ENCODE data around the gene SP140L. TPM values are rescaled to one million over a fixed set of nuclear protein-coding genes. Genes with fewer than 3 reads are reported as not detected.
A peak's percentile ranks its signal among the peaks of the same experiment; 100 is the strongest.

Gene SP140L
- polyA plus RNA-seq, 1 of the 3 experiments (the other 2 are of a cell fraction), result 13.5 TPM

DNA sequence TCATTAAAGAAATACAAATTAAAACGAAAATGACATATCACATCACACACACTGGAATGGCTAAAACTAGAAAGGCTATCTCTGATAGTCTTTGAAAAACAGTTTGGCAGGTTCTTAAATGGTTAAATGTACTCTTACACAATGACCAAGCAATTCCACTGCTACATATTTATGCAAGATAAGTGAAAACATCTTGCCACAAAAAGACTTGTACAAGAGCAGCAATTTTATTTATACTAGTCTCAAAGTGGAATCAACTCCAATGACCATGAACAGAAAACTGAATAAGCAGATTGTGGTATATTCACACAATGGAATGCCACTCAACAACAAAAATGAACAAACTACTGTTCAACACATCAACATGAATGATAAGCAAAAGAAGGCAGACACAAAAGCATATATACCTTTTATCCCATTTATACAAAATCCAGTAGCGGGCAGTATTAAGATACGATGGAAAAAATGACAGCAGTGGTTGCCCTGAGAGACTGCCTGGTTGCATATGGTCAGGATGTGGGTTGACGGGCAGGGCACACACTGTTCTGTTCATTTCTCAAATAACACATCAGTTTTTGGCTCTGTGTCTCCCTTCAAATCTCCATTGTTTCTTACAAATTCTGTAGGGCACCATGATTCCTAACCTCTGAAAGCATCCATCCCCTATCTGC lies 114.4 kb downstream of the SP140L start:
- peaks cover 45% of the 10 kb centered on the region for H3F3A ChIP-seq (replicated peaks; ENCODE audit: insufficient read depth)
- H3K79me2 ChIP-seq (ENCODE audit: insufficient read depth), result peaks cover 68% of the 10 kb centered on the region
- peaks cover 9 to 29% of the 10 kb centered on the region in 2 experiments for H3K36me3 ChIP-seq (replicated peaks in 1 of 2; ENCODE audit: control insufficient read depth in 1 of 2, insufficient read depth in 2 of 2, low read length in 1 of 2)
- H3K9me2 ChIP-seq, result no peaks in the 10 kb centered on the region
- no peaks in the 10 kb centered on the region for H4K20me1 ChIP-seq (ENCODE audit: insufficient read depth)
- H2AFZ ChIP-seq (ENCODE audit: low read depth), result no peak overlapping the region
- peak overlapping the region; percentile 45; the same call in 1 of the 2 replicates for H3K9ac ChIP-seq
- peaks cover 0 to 9% of the 10 kb centered on the region in 2 experiments; a peak in 2 of 4 replicates for H3K4me1 ChIP-seq (ENCODE audit: control insufficient read depth in 1 of 2, insufficient read depth in 2 of 2, low read depth in 1 of 2, low read length in 1 of 2)
- peak overlapping the region; percentile 59 for H3K4me2 ChIP-seq
- TF ChIP-seq NFIC (IDR thresholded peaks at IDR 0.05; ENCODE audit: borderline replicate concordance) (no peak), RCOR1 (IDR thresholded peaks at IDR 0.05; ENCODE audit: low read length) (no peak), FOXM1 (IDR thresholded peaks at IDR 0.05; ENCODE audit: low read depth) (no peak), RXRA (IDR thresholded peaks at IDR 0.05; ENCODE audit: borderline replicate concordance, low read depth) (no peak), EP300 (IDR thresholded peaks at IDR 0.05; ENCODE audit: borderline replicate concordance in 1 of 2, low read depth in 1 of 2, low read length in 1 of 2) (no peak), JUND (IDR thresholded peaks at IDR 0.05) (no peak; the same call in 1 of the 2 replicates), MXI1 (IDR thresholded peaks at IDR 0.05; ENCODE audit: low read depth, low read length) (no peak), RFX5 (IDR thresholded peaks at IDR 0.05; ENCODE audit: low read length) (no peak), SIN3A (IDR thresholded peaks at IDR 0.05; ENCODE audit: borderline replicate concordance, low read depth, low read length) (no peak), TCF12 (IDR thresholded peaks at IDR 0.05) (peak; percentile 47), ELF1 (IDR thresholded peaks at IDR 0.05) (no peak), RAD21 (IDR thresholded peaks at IDR 0.05; ENCODE audit: low read length) (no peak)
- TF ChIP-seq, protein P1, sequence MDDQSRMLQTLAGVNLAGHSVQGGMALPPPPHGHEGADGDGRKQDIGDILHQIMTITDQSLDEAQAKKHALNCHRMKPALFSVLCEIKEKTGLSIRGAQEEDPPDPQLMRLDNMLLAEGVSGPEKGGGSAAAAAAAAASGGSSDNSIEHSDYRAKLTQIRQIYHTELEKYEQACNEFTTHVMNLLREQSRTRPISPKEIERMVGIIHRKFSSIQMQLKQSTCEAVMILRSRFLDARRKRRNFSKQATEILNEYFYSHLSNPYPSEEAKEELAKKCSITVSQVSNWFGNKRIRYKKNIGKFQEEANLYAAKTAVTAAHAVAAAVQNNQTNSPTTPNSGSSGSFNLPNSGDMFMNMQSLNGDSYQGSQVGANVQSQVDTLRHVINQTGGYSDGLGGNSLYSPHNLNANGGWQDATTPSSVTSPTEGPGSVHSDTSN (IDR thresholded peaks at IDR 0.05), result peak; percentile 41
- TF ChIP-seq, protein P2, sequence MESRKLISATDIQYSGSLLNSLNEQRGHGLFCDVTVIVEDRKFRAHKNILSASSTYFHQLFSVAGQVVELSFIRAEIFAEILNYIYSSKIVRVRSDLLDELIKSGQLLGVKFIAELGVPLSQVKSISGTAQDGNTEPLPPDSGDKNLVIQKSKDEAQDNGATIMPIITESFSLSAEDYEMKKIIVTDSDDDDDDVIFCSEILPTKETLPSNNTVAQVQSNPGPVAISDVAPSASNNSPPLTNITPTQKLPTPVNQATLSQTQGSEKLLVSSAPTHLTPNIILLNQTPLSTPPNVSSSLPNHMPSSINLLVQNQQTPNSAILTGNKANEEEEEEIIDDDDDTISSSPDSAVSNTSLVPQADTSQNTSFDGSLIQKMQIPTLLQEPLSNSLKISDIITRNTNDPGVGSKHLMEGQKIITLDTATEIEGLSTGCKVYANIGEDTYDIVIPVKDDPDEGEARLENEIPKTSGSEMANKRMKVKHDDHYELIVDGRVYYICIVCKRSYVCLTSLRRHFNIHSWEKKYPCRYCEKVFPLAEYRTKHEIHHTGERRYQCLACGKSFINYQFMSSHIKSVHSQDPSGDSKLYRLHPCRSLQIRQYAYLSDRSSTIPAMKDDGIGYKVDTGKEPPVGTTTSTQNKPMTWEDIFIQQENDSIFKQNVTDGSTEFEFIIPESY (IDR thresholded peaks at IDR 0.05; ENCODE audit: borderline replicate concordance, low read depth), result no peak
- TF ChIP-seq, protein P3, sequence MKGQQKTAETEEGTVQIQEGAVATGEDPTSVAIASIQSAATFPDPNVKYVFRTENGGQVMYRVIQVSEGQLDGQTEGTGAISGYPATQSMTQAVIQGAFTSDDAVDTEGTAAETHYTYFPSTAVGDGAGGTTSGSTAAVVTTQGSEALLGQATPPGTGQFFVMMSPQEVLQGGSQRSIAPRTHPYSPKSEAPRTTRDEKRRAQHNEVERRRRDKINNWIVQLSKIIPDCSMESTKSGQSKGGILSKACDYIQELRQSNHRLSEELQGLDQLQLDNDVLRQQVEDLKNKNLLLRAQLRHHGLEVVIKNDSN (IDR thresholded peaks at IDR 0.05; ENCODE audit: borderline replicate concordance, low read depth), result no peak
- TF ChIP-seq, protein P4, sequence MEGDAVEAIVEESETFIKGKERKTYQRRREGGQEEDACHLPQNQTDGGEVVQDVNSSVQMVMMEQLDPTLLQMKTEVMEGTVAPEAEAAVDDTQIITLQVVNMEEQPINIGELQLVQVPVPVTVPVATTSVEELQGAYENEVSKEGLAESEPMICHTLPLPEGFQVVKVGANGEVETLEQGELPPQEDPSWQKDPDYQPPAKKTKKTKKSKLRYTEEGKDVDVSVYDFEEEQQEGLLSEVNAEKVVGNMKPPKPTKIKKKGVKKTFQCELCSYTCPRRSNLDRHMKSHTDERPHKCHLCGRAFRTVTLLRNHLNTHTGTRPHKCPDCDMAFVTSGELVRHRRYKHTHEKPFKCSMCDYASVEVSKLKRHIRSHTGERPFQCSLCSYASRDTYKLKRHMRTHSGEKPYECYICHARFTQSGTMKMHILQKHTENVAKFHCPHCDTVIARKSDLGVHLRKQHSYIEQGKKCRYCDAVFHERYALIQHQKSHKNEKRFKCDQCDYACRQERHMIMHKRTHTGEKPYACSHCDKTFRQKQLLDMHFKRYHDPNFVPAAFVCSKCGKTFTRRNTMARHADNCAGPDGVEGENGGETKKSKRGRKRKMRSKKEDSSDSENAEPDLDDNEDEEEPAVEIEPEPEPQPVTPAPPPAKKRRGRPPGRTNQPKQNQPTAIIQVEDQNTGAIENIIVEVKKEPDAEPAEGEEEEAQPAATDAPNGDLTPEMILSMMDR (IDR thresholded peaks at IDR 0.05), result no peak
- H3K27ac ChIP-seq (ENCODE audit: low read depth in 2 of 2, low read length in 1 of 2), result peak overlapping the region; percentile 53 to 83; a peak in 3 of 4 replicates
- WGBS (ENCODE audit: low lambda C conversion rate), result 6% methylated on average over 4 of the region's 4 CpGs
- no peak for DNase-seq
- ChIA-PET POLR2A (no interaction called here), CTCF (interaction anchor here (0.7 kb wide), 1 partner anchor 169 kb away, joined by 4 read pairs; no protein-coding TSS in a partner anchor)
- H3K9me3 ChIP-seq, result peaks cover 3% of the 10 kb centered on the region; the same call in 1 of the 2 replicates
- no peak overlapping the region; a peak in 2 of 4 replicates for H3K4me3 ChIP-seq (ENCODE audit: low read depth in 2 of 2, low read length in 1 of 2)
- no peaks in the 10 kb centered on the region for H3K27me3 ChIP-seq (ENCODE audit: insufficient read depth)

All from SK-N-SH (cell line).